ENCODE measurements around the gene SAPCD2. TPM values are rescaled to one million over a fixed set of nuclear protein-coding genes. Genes with fewer than 3 reads are reported as not detected.

SAPCD2 gene
- total RNA-seq, 1 donor from 2014 or later = 13.5 TPM

- H3K27me3 Mint-ChIP-seq (ENCODE audit: unreplicated experiment) = no peaks in the 10 kb centered on the region
These were observed 29.2 kb downstream of the SAPCD2 start for GRCh38 chr9:137041124-137041523.

DNA sequence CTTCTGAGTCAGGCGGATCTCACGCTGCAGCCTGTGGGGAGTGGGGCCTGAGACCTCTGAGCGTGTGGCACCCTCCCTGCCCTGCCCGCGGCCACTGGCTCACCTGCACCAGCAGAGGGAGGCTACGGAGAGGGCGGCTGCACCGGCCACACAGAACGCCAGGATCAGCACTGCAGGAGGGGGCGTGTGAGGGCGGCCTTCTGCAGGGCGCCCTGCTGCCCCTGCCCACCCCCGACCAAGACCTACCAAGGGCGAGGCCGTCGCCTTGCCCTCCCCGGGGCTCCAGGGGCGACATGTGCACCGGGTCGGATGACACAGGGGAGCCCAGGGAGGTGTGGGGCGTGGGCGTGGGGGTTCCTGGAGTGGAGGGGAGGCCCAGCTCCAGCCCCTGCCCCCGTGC is 29.8 kb downstream of the SAPCD2 start:
- TF ChIP-seq CTCF (IDR thresholded peaks at IDR 0.05; ENCODE audit: partially characterized antibody, unreplicated experiment) = no peak
- Mint-ChIP-seq H3K27ac (ENCODE audit: unreplicated experiment) (no peak overlapping the region), H3K9me3 (ENCODE audit: unreplicated experiment) (peaks cover 4% of the 10 kb centered on the region), H3K4me1 (ENCODE audit: low read depth, unreplicated experiment) (no peaks in the 10 kb centered on the region), H3K4me3 (ENCODE audit: unreplicated experiment) (no peak overlapping the region), H3K36me3 (ENCODE audit: unreplicated experiment) (no peaks in the 10 kb centered on the region), H3K27me3 (ENCODE audit: unreplicated experiment) (no peaks in the 10 kb centered on the region)
- DNase-seq = no peak

More at GRCh38 chr9:137041124-137041523, 29.2 kb downstream of the SAPCD2 start:
- Mint-ChIP-seq H3K36me3 (ENCODE audit: unreplicated experiment) (no peaks in the 10 kb centered on the region), H3K9me3 (ENCODE audit: unreplicated experiment) (peaks cover 4% of the 10 kb centered on the region), H3K4me1 (ENCODE audit: low read depth, unreplicated experiment) (no peaks in the 10 kb centered on the region), H3K27ac (ENCODE audit: unreplicated experiment) (no peak overlapping the region), H3K4me3 (ENCODE audit: unreplicated experiment) (no peak overlapping the region)
- TF ChIP-seq CTCF (IDR thresholded peaks at IDR 0.05; ENCODE audit: partially characterized antibody, unreplicated experiment) = no peak
- no peak for DNase-seq

- Mint-ChIP-seq H3K27me3 (ENCODE audit: unreplicated experiment) (no peaks in the 10 kb centered on the region), H3K27ac (ENCODE audit: unreplicated experiment) (no peak overlapping the region), H3K4me3 (ENCODE audit: unreplicated experiment) (no peak overlapping the region), H3K36me3 (ENCODE audit: unreplicated experiment) (no peaks in the 10 kb centered on the region), H3K9me3 (ENCODE audit: unreplicated experiment) (peaks cover 4% of the 10 kb centered on the region), H3K4me1 (ENCODE audit: low read depth, unreplicated experiment) (no peaks in the 10 kb centered on the region)
- DNase-seq = no peak
- no peak for TF ChIP-seq CTCF (IDR thresholded peaks at IDR 0.05; ENCODE audit: partially characterized antibody, unreplicated experiment)
These were observed 30.6 kb downstream of the SAPCD2 start for GRCh38 chr9:137039611-137040366.

DNA sequence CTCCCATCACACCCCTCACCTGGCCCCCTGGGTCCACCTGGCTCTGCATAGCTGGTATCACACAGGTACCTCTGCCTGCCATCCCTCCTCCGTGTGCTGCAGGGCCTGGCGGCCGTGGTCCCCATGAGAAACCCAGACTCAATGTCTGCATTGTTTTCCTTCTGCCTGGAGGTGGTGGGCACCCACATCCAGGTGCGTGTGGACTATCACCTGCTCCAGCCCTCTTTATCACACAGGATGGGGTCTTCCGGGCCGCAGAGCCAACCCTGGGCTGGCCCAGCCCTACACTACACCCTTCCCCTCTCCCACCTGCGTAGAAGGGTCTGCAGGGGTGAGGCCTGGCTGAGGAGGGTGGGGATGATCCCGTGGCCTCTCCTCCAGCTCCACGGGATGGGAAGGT is 31.4 kb downstream of the SAPCD2 start:
- H3K4me3 Mint-ChIP-seq (ENCODE audit: unreplicated experiment) = no peak overlapping the region
- H3K36me3 Mint-ChIP-seq (ENCODE audit: unreplicated experiment) = no peaks in the 10 kb centered on the region
- no peak overlapping the region for H3K27ac Mint-ChIP-seq (ENCODE audit: unreplicated experiment)
- H3K4me1 Mint-ChIP-seq (ENCODE audit: low read depth, unreplicated experiment) = no peaks in the 10 kb centered on the region
- DNase-seq = no peak
- peaks cover 4% of the 10 kb centered on the region for H3K9me3 Mint-ChIP-seq (ENCODE audit: unreplicated experiment)
- no peak for TF ChIP-seq CTCF (IDR thresholded peaks at IDR 0.05; ENCODE audit: partially characterized antibody, unreplicated experiment)
- H3K27me3 Mint-ChIP-seq (ENCODE audit: unreplicated experiment) = no peaks in the 10 kb centered on the region

- Mint-ChIP-seq H3K9me3 (ENCODE audit: unreplicated experiment) (peaks cover 4% of the 10 kb centered on the region), H3K4me1 (ENCODE audit: low read depth, unreplicated experiment) (no peaks in the 10 kb centered on the region), H3K4me3 (ENCODE audit: unreplicated experiment) (no peak overlapping the region), H3K27ac (ENCODE audit: unreplicated experiment) (no peak overlapping the region), H3K27me3 (ENCODE audit: unreplicated experiment) (peaks cover 4% of the 10 kb centered on the region), H3K36me3 (ENCODE audit: unreplicated experiment) (no peaks in the 10 kb centered on the region)
- TF ChIP-seq CTCF (IDR thresholded peaks at IDR 0.05; ENCODE audit: partially characterized antibody, unreplicated experiment) = no peak
- no peak for DNase-seq
These were observed 32.9 kb downstream of the SAPCD2 start for GRCh38 chr9:137037483-137037882.

Data from glutamatergic neuron (in vitro differentiated cells).